Smooth muscle cell (in vitro differentiated cells): ENCODE measurements around the gene ADD2. TPM values are rescaled to one million over a fixed set of nuclear protein-coding genes. Genes with fewer than 3 reads are reported as not detected.

ENCODE experiments used
- DNase-seq: peaks from one replicate; lab custom pipeline; 2025; ENCODE audit not compliant: unreplicated experiment; lab: John Stamatoyannopoulos, UW
- H2AFZ ChIP-seq: fragments of 200-600 bp; sonication (generic); 2 replicates; pipeline ENCODE4 v1.6.0; 2016; ENCODE audit warnings: antibody characterized with exemption, low read depth, mild to moderate bottlenecking
- H3F3A ChIP-seq: fragments of 200-600 bp; sonication (generic); 2 replicates; pipeline ENCODE4 v1.6.0; 2017; ENCODE audit warnings: antibody characterized with exemption, low read depth
- H3K27ac ChIP-seq: fragments of 200-600 bp; sonication (generic); 2 replicates; pipeline ENCODE4 v1.5.1; 2016; ENCODE audit warnings: low read depth, mild to moderate bottlenecking
- H3K27me3 ChIP-seq: fragments of 200-600 bp; sonication (generic); 2 replicates; pipeline ENCODE4 v1.6.1; 2016; ENCODE audit warnings: low read depth, mild to moderate bottlenecking
- H3K36me3 ChIP-seq: fragments of 200-600 bp; sonication (generic); 2 replicates; pipeline ENCODE4 v1.5.1; 2016; ENCODE audit warnings: low read depth
- H3K4me1 ChIP-seq: fragments of 200-600 bp; sonication (generic); 2 replicates; pipeline ENCODE4 v1.5.1; 2016; ENCODE audit warnings: low read depth
- H3K4me2 ChIP-seq: fragments of 200-600 bp; sonication (generic); 2 replicates; pipeline ENCODE4 v1.6.0; 2016; ENCODE audit warnings: mild to moderate bottlenecking
- H3K4me3 ChIP-seq: fragments of 200-600 bp; sonication (generic); 2 replicates; pipeline ENCODE4 v1.5.1; 2016; ENCODE audit warnings: mild to moderate bottlenecking
- H3K79me2 ChIP-seq: fragments of 200-600 bp; sonication (generic); 2 replicates; pipeline ENCODE4 v1.6.0; 2016; ENCODE audit warnings: low read depth, mild to moderate bottlenecking
- H3K9ac ChIP-seq: fragments of 200-600 bp; sonication (generic); 2 replicates; pipeline ENCODE4 v1.6.0; 2016; ENCODE audit warnings: low read depth
- H3K9me3 ChIP-seq: fragments of 200-600 bp; sonication (generic); replicated peaks from 2 replicates; pipeline ENCODE4 v1.5.1; 2016; ENCODE audit warnings: low read depth
- H4K20me1 ChIP-seq: fragments of 200-600 bp; sonication (generic); 2 replicates; pipeline ENCODE4 v1.6.0; 2016; ENCODE audit warnings: low read depth
- CTCF ChIP-seq: fragments of 200-600 bp; sonication (generic); IDR thresholded peaks from 2 replicates; pipeline ENCODE4 v1.5.1; 2017; ENCODE audit warnings: borderline replicate concordance, mild to moderate bottlenecking, antibody characterized with exemption; ENCODE audit not compliant: insufficient read depth, poor library complexity, severe bottlenecking
- WGBS: methylation state at CpG from one replicate; pipeline ENCODE4 v1.1.7; 2016; ENCODE audit warnings: low lambda C conversion rate; 5-methylcytosine and 5-hydroxymethylcytosine counted together
- polyA plus RNA-seq: library from polyadenylated mRNA; unstranded; fragments of >200 nt; fragmentation: Nextera tagmentation; extraction: Ambion mirVana; gene quantifications from 2 replicates; pipeline ENCODE4 v1.2.1, GENCODE V29; 2016
- total RNA-seq: library from RNA; depleted of rRNA; stranded (reverse); fragments of >200 nt; gene quantifications from 2 replicates; pipeline ENCODE4 v1.2.3, GENCODE V29; 2014

The ADD2 gene
- total and polyA plus RNA-seq, 2 experiments from 2014 or later: 4.3 to 7.1 TPM

DNA sequence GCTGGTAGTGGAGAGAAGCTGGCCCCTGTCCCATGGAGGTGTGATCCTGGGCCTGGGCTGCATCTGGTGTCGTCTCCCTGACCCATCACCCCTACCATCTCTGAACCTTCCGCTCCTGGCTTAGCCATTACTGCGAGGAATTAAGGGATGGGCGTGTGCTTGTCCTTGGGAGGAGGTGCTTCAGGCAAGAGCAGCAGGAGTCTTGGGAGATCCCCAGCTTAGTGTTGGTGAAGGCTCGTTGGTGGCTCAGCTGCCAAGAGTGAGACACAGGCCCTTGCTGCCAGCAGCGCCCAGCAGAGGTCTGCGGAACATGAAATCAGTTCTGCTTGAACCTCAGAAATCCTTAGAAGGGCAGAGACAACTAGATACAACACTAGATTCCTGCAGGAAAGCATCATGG lies 154.5 kb downstream of the ADD2 start:
- Histone ChIP-seq H3K4me3 (no peak overlapping the region), H3K9me3 (no peaks in the 10 kb centered on the region), H4K20me1 (no peaks in the 10 kb centered on the region), H3K27me3 (peaks cover 13% of the 10 kb centered on the region), H3K4me2 (no peak overlapping the region), H3K9ac (no peak overlapping the region), H3K27ac (no peak overlapping the region), H3K36me3 (no peaks in the 10 kb centered on the region), H2AFZ (no peak overlapping the region), H3K79me2 (no peaks in the 10 kb centered on the region), H3F3A (no peaks in the 10 kb centered on the region), H3K4me1 (no peaks in the 10 kb centered on the region)
- DNase-seq: no peak
- 70% methylated on average over 7 of the region's 7 CpGs for WGBS
- no peak for TF ChIP-seq CTCF

DNA sequence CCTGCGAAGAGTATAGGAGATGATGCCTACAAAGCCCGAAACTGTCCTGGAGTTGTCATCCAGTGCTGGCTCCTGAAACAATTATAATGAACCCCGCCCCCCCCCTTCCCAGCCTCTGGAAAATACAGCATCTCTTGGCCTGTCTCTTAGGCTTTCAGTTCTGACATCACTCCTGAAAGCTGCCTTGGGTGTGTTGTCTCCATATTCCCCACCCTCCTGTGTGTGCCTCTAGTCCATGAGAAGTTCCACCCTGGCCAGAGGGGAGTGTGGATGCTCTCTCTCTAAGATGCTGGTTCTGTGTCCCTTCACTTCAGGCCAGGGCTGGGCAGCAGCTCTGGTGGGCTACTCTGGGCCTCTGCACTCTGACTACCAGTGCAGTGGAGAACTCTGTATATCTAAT lies 155.4 kb downstream of the ADD2 start:
- no peaks in the 10 kb centered on the region for H4K20me1 ChIP-seq
- no peak for TF ChIP-seq CTCF
- H3K9me3 ChIP-seq: no peaks in the 10 kb centered on the region
- no peaks in the 10 kb centered on the region for H3F3A ChIP-seq
- no peak overlapping the region for H3K4me3 ChIP-seq
- H3K9ac ChIP-seq: no peak overlapping the region
- no peak overlapping the region for H3K4me2 ChIP-seq
- H3K4me1 ChIP-seq: no peaks in the 10 kb centered on the region
- no peaks in the 10 kb centered on the region for H3K79me2 ChIP-seq
- peaks cover 13% of the 10 kb centered on the region for H3K27me3 ChIP-seq
- WGBS: 87% methylated on average over 3 of the region's 3 CpGs
- no peak for DNase-seq
- no peak overlapping the region for H2AFZ ChIP-seq
- H3K36me3 ChIP-seq: no peaks in the 10 kb centered on the region
- H3K27ac ChIP-seq: no peak overlapping the region

- H3K36me3 ChIP-seq: no peaks in the 10 kb centered on the region
- peaks cover 32% of the 10 kb centered on the region for H3K27me3 ChIP-seq
- no peaks in the 10 kb centered on the region for H3K9me3 ChIP-seq
- no peak overlapping the region for H3K4me3 ChIP-seq
- H2AFZ ChIP-seq: no peak overlapping the region
- no peaks in the 10 kb centered on the region for H4K20me1 ChIP-seq
- no peaks in the 10 kb centered on the region for H3K79me2 ChIP-seq
- no peak overlapping the region for H3K4me2 ChIP-seq
- DNase-seq: no peak
- H3K4me1 ChIP-seq: no peaks in the 10 kb centered on the region
- H3K9ac ChIP-seq: no peak overlapping the region
- no peaks in the 10 kb centered on the region for H3F3A ChIP-seq
- no peak for TF ChIP-seq CTCF
- WGBS: 92% methylated on average over 6 of the region's 6 CpGs
- no peak overlapping the region for H3K27ac ChIP-seq
These were observed 159.6 kb downstream of the ADD2 start for GRCh38 chr2:70608373-70608772.

GRCh38 chr2:70607121-70607561 lies 160.9 kb downstream of the ADD2 start:
- Histone ChIP-seq H3F3A (no peaks in the 10 kb centered on the region), H4K20me1 (no peaks in the 10 kb centered on the region), H3K36me3 (no peaks in the 10 kb centered on the region), H3K4me1 (no peaks in the 10 kb centered on the region), H3K27ac (no peak overlapping the region), H3K27me3 (peaks cover 32% of the 10 kb centered on the region), H3K9ac (no peak overlapping the region), H3K79me2 (no peaks in the 10 kb centered on the region), H2AFZ (no peak overlapping the region), H3K4me2 (no peak overlapping the region), H3K9me3 (no peaks in the 10 kb centered on the region), H3K4me3 (no peak overlapping the region)
- no peak for DNase-seq
- WGBS: 88% methylated on average over 8 of the region's 8 CpGs
- no peak for TF ChIP-seq CTCF
